WTC11 (cell line): ENCODE data around the gene FUT8.

ENCODE experiments used
- ATF6 ChIP-seq: sonication (generic); formaldehyde crosslinking; IDR thresholded peaks from 2 replicates; pipeline ENCODE4 v1.8.1; 2023; ENCODE audit warnings: mild to moderate bottlenecking, missing genetic modification reagents
- CTCF ChIP-seq: fragments of 200-600 bp; IDR thresholded peaks from 2 replicates; pipeline ENCODE4 v1.8.0; 2022; ENCODE audit warnings: antibody characterized with exemption
- MAX ChIP-seq: sonication (generic); formaldehyde crosslinking; IDR thresholded peaks from 2 replicates; pipeline ENCODE4 v1.8.0; 2022; ENCODE audit warnings: mild to moderate bottlenecking, missing genetic modification reagents
- NR2C2 ChIP-seq: sonication (generic); formaldehyde crosslinking; IDR thresholded peaks from 2 replicates; pipeline ENCODE4 v1.8.0; 2022; ENCODE audit warnings: mild to moderate bottlenecking, missing genetic modification reagents
- NR3C1 ChIP-seq: sonication (generic); formaldehyde crosslinking; conservative IDR thresholded peaks from 2 replicates; pipeline ENCODE4 v1.8.1; 2023; ENCODE audit warnings: low read depth, mild to moderate bottlenecking, missing genetic modification reagents
- PREB ChIP-seq: sonication (generic); formaldehyde crosslinking; IDR thresholded peaks from 2 replicates; pipeline ENCODE4 v1.8.1; 2022; ENCODE audit warnings: mild to moderate bottlenecking, missing genetic modification reagents, moderate library complexity, borderline replicate concordance
- RELA ChIP-seq: sonication (generic); formaldehyde crosslinking; IDR thresholded peaks from 2 replicates; pipeline ENCODE4 v1.8.1; 2022; ENCODE audit warnings: missing genetic modification reagents, mild to moderate bottlenecking, borderline replicate concordance
- STAT6 ChIP-seq: sonication (generic); formaldehyde crosslinking; conservative IDR thresholded peaks from 2 replicates; pipeline ENCODE4 v1.8.1; 2023; ENCODE audit warnings: mild to moderate bottlenecking, low read depth, missing genetic modification reagents, moderate library complexity
- TEAD4 ChIP-seq: sonication (generic); formaldehyde crosslinking; IDR thresholded peaks from 2 replicates; pipeline ENCODE4 v1.8.0; 2022; ENCODE audit warnings: mild to moderate bottlenecking, missing genetic modification reagents
- USF1 ChIP-seq: sonication (generic); formaldehyde crosslinking; IDR thresholded peaks from 2 replicates; pipeline ENCODE4 v1.8.0; 2022; ENCODE audit warnings: mild to moderate bottlenecking, missing genetic modification reagents
- ZNF423 ChIP-seq: fragments of 250-450 bp; sonication (Bioruptor Pico); IDR thresholded peaks from 2 replicates; pipeline ENCODE4 v2.1.2; 2022; ENCODE audit warnings: mild to moderate bottlenecking, moderate library complexity
- TF ChIP-seq, protein P1 (sequence below): sonication (generic); formaldehyde crosslinking; IDR thresholded peaks from 2 replicates; pipeline ENCODE4 v1.8.0; 2022; ENCODE audit warnings: missing genetic modification reagents
- TF ChIP-seq, protein P2 (sequence below): sonication (generic); formaldehyde crosslinking; IDR thresholded peaks from 2 replicates; pipeline ENCODE4 v1.8.0; 2022; ENCODE audit warnings: mild to moderate bottlenecking, missing genetic modification reagents

- TF ChIP-seq CTCF (no peak), MAX (CRISPR knock-in tag) (no peak), TEAD4 (CRISPR knock-in tag) (no peak), RELA (CRISPR knock-in tag) (no peak), USF1 (CRISPR knock-in tag) (no peak), STAT6 (no peak), NR2C2 (CRISPR knock-in tag) (no peak), NR3C1 (CRISPR knock-in tag) (no peak), ATF6 (CRISPR knock-in tag) (no peak), ZNF423 (CRISPR knock-in tag) (no peak), PREB (no peak)
- TF ChIP-seq, protein P1, sequence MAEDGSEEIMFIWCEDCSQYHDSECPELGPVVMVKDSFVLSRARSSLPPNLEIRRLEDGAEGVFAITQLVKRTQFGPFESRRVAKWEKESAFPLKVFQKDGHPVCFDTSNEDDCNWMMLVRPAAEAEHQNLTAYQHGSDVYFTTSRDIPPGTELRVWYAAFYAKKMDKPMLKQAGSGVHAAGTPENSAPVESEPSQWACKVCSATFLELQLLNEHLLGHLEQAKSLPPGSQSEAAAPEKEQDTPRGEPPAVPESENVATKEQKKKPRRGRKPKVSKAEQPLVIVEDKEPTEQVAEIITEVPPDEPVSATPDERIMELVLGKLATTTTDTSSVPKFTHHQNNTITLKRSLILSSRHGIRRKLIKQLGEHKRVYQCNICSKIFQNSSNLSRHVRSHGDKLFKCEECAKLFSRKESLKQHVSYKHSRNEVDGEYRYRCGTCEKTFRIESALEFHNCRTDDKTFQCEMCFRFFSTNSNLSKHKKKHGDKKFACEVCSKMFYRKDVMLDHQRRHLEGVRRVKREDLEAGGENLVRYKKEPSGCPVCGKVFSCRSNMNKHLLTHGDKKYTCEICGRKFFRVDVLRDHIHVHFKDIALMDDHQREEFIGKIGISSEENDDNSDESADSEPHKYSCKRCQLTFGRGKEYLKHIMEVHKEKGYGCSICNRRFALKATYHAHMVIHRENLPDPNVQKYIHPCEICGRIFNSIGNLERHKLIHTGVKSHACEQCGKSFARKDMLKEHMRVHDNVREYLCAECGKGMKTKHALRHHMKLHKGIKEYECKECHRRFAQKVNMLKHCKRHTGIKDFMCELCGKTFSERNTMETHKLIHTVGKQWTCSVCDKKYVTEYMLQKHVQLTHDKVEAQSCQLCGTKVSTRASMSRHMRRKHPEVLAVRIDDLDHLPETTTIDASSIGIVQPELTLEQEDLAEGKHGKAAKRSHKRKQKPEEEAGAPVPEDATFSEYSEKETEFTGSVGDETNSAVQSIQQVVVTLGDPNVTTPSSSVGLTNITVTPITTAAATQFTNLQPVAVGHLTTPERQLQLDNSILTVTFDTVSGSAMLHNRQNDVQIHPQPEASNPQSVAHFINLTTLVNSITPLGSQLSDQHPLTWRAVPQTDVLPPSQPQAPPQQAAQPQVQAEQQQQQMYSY (CRISPR knock-in tag), result no peak
- TF ChIP-seq, protein P2, sequence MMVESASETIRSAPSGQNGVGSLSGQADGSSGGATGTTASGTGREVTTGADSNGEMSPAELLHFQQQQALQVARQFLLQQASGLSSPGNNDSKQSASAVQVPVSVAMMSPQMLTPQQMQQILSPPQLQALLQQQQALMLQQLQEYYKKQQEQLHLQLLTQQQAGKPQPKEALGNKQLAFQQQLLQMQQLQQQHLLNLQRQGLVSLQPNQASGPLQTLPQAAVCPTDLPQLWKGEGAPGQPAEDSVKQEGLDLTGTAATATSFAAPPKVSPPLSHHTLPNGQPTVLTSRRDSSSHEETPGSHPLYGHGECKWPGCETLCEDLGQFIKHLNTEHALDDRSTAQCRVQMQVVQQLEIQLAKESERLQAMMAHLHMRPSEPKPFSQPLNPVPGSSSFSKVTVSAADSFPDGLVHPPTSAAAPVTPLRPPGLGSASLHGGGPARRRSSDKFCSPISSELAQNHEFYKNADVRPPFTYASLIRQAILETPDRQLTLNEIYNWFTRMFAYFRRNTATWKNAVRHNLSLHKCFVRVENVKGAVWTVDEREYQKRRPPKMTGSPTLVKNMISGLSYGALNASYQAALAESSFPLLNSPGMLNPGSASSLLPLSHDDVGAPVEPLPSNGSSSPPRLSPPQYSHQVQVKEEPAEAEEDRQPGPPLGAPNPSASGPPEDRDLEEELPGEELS (CRISPR knock-in tag), result no peak
Measured at GRCh38 chr14:65495196-65495595, 82.7 kb downstream of the FUT8 start.
